ENCODE measurements around the gene NDUFS6.
"Not testable (repeated sequence)": the region's sequence is repeated elsewhere in the genome, so short reads cannot be mapped to it uniquely, and the experiment has no call there.

The NDUFS6 gene

GRCh38 chr5:1815881-1816292 is 14.7 kb downstream of the NDUFS6 start:
- H3K36me3 ChIP-seq (ENCODE audit: insufficient read depth, low read depth, low read length): peaks cover 100% of the 10 kb centered on the region
- no peak overlapping the region for H3K27ac ChIP-seq (ENCODE audit: low read length)
- H3K4me1 ChIP-seq (ENCODE audit: insufficient read depth, low read length): no peaks in the 10 kb centered on the region
- H3K27me3 ChIP-seq (ENCODE audit: insufficient read depth, low read length): no peaks in the 10 kb centered on the region
- no peak overlapping the region for H3K4me3 ChIP-seq (ENCODE audit: low read length)
- no peak overlapping the region for H3K9ac ChIP-seq (ENCODE audit: low read depth, low read length)
- no peaks in the 10 kb centered on the region for H3K9me3 ChIP-seq (ENCODE audit: insufficient read depth, low read depth, low read length)

GRCh38 chr5:1816495-1817089 is 15.4 kb downstream of the NDUFS6 start:
- not testable (repeated sequence) for H3K27ac ChIP-seq (ENCODE audit: low read length); H3K4me1 ChIP-seq (ENCODE audit: insufficient read depth, low read length); H3K9me3 ChIP-seq (ENCODE audit: insufficient read depth, low read depth, low read length); H3K9ac ChIP-seq (ENCODE audit: low read depth, low read length); H3K4me3 ChIP-seq (ENCODE audit: low read length); H3K27me3 ChIP-seq (ENCODE audit: insufficient read depth, low read length)
- peaks cover 100% of the 10 kb centered on the region for H3K36me3 ChIP-seq (ENCODE audit: insufficient read depth, low read depth, low read length)

GRCh38 chr5:1817261-1818043 is 16.2 kb downstream of the NDUFS6 start:
- Histone ChIP-seq H3K4me1 (ENCODE audit: insufficient read depth, low read length) (no peaks in the 10 kb centered on the region), H3K9me3 (ENCODE audit: insufficient read depth, low read depth, low read length) (no peaks in the 10 kb centered on the region), H3K27me3 (ENCODE audit: insufficient read depth, low read length) (no peaks in the 10 kb centered on the region), H3K36me3 (ENCODE audit: insufficient read depth, low read depth, low read length) (peaks cover 100% of the 10 kb centered on the region), H3K4me3 (ENCODE audit: low read length) (no peak overlapping the region), H3K27ac (ENCODE audit: low read length) (no peak overlapping the region), H3K9ac (ENCODE audit: low read depth, low read length) (no peak overlapping the region)

GRCh38 chr5:1818784-1819183 is 17.6 kb downstream of the NDUFS6 start:
- Histone ChIP-seq H3K9ac (ENCODE audit: low read depth, low read length) (no peak overlapping the region), H3K27ac (ENCODE audit: low read length) (no peak overlapping the region), H3K4me3 (ENCODE audit: low read length) (no peak overlapping the region; the same call in 1 of the 2 replicates), H3K9me3 (ENCODE audit: insufficient read depth, low read depth, low read length) (no peaks in the 10 kb centered on the region), H3K4me1 (ENCODE audit: insufficient read depth, low read length) (no peaks in the 10 kb centered on the region), H3K27me3 (ENCODE audit: insufficient read depth, low read length) (no peaks in the 10 kb centered on the region), H3K36me3 (ENCODE audit: insufficient read depth, low read depth, low read length) (peaks cover 88% of the 10 kb centered on the region)

- Histone ChIP-seq H3K9ac (ENCODE audit: low read depth, low read length) (no peak overlapping the region), H3K9me3 (ENCODE audit: insufficient read depth, low read depth, low read length) (no peaks in the 10 kb centered on the region), H3K27ac (ENCODE audit: low read length) (no peak overlapping the region), H3K36me3 (ENCODE audit: insufficient read depth, low read depth, low read length) (peaks cover 82% of the 10 kb centered on the region), H3K4me3 (ENCODE audit: low read length) (no peak overlapping the region; the same call in 1 of the 2 replicates), H3K4me1 (ENCODE audit: insufficient read depth, low read length) (no peaks in the 10 kb centered on the region), H3K27me3 (ENCODE audit: insufficient read depth, low read length) (no peaks in the 10 kb centered on the region)
Observed at GRCh38 chr5:1819458-1819857, 18.3 kb downstream of the NDUFS6 start.

- H3K9ac ChIP-seq (ENCODE audit: low read depth, low read length): no peak overlapping the region
- H3K27me3 ChIP-seq (ENCODE audit: insufficient read depth, low read length): no peaks in the 10 kb centered on the region
- H3K4me1 ChIP-seq (ENCODE audit: insufficient read depth, low read length): no peaks in the 10 kb centered on the region
- no peak overlapping the region for H3K4me3 ChIP-seq (ENCODE audit: low read length)
- peaks cover 72% of the 10 kb centered on the region for H3K36me3 ChIP-seq (ENCODE audit: insufficient read depth, low read depth, low read length)
- no peak overlapping the region for H3K27ac ChIP-seq (ENCODE audit: low read length)
- no peaks in the 10 kb centered on the region for H3K9me3 ChIP-seq (ENCODE audit: insufficient read depth, low read depth, low read length)
Observed at GRCh38 chr5:1820381-1820780, 19.2 kb downstream of the NDUFS6 start.

GRCh38 chr5:1820926-1821325 is 19.7 kb downstream of the NDUFS6 start:
- Histone ChIP-seq H3K9ac (ENCODE audit: low read depth, low read length) (no peak overlapping the region), H3K4me1 (ENCODE audit: insufficient read depth, low read length) (no peaks in the 10 kb centered on the region), H3K27ac (ENCODE audit: low read length) (no peak overlapping the region), H3K27me3 (ENCODE audit: insufficient read depth, low read length) (no peaks in the 10 kb centered on the region), H3K9me3 (ENCODE audit: insufficient read depth, low read depth, low read length) (no peaks in the 10 kb centered on the region), H3K4me3 (ENCODE audit: low read length) (no peak overlapping the region), H3K36me3 (ENCODE audit: insufficient read depth, low read depth, low read length) (peaks cover 67% of the 10 kb centered on the region)

GRCh38 chr5:1821862-1822261 is 20.7 kb downstream of the NDUFS6 start:
- H3K4me3 ChIP-seq (ENCODE audit: low read length): no peak overlapping the region
- peaks cover 57% of the 10 kb centered on the region for H3K36me3 ChIP-seq (ENCODE audit: insufficient read depth, low read depth, low read length)
- no peaks in the 10 kb centered on the region for H3K9me3 ChIP-seq (ENCODE audit: insufficient read depth, low read depth, low read length)
- no peak overlapping the region for H3K27ac ChIP-seq (ENCODE audit: low read length)
- no peaks in the 10 kb centered on the region for H3K4me1 ChIP-seq (ENCODE audit: insufficient read depth, low read length)
- no peaks in the 10 kb centered on the region for H3K27me3 ChIP-seq (ENCODE audit: insufficient read depth, low read length)
- H3K9ac ChIP-seq (ENCODE audit: low read depth, low read length): no peak overlapping the region

GRCh38 chr5:1823381-1824034 is 22.3 kb downstream of the NDUFS6 start:
- no peak overlapping the region for H3K4me3 ChIP-seq (ENCODE audit: low read length)
- H3K9me3 ChIP-seq (ENCODE audit: insufficient read depth, low read depth, low read length): no peaks in the 10 kb centered on the region
- H3K27ac ChIP-seq (ENCODE audit: low read length): no peak overlapping the region
- peaks cover 2% of the 10 kb centered on the region; the same call in 1 of the 2 replicates for H3K4me1 ChIP-seq (ENCODE audit: insufficient read depth, low read length)
- no peak overlapping the region for H3K9ac ChIP-seq (ENCODE audit: low read depth, low read length)
- H3K36me3 ChIP-seq (ENCODE audit: insufficient read depth, low read depth, low read length): peaks cover 41% of the 10 kb centered on the region
- H3K27me3 ChIP-seq (ENCODE audit: insufficient read depth, low read length): no peaks in the 10 kb centered on the region

- H3K36me3 ChIP-seq (ENCODE audit: insufficient read depth, low read depth, low read length): peaks cover 33% of the 10 kb centered on the region
Observed at GRCh38 chr5:1824109-1824821, 23.1 kb downstream of the NDUFS6 start.

GRCh38 chr5:1824903-1825841 is 24.0 kb downstream of the NDUFS6 start:
- Histone ChIP-seq H3K27me3 (ENCODE audit: insufficient read depth, low read length) (no peaks in the 10 kb centered on the region), H3K36me3 (ENCODE audit: insufficient read depth, low read depth, low read length) (peaks cover 28% of the 10 kb centered on the region), H3K4me3 (ENCODE audit: low read length) (no peak overlapping the region), H3K27ac (ENCODE audit: low read length) (no peak overlapping the region), H3K9me3 (ENCODE audit: insufficient read depth, low read depth, low read length) (no peaks in the 10 kb centered on the region), H3K4me1 (ENCODE audit: insufficient read depth, low read length) (peaks cover 2% of the 10 kb centered on the region; the same call in 1 of the 2 replicates), H3K9ac (ENCODE audit: low read depth, low read length) (no peak overlapping the region)

More at GRCh38 chr5:1824109-1824821, 23.1 kb downstream of the NDUFS6 start:
- H3K27me3 ChIP-seq (ENCODE audit: insufficient read depth, low read length): no peaks in the 10 kb centered on the region
- H3K27ac ChIP-seq (ENCODE audit: low read length): no peak overlapping the region
- H3K4me3 ChIP-seq (ENCODE audit: low read length): no peak overlapping the region
- H3K9me3 ChIP-seq (ENCODE audit: insufficient read depth, low read depth, low read length): no peaks in the 10 kb centered on the region
- H3K4me1 ChIP-seq (ENCODE audit: insufficient read depth, low read length): peaks cover 2% of the 10 kb centered on the region; the same call in 1 of the 2 replicates
- no peak overlapping the region for H3K9ac ChIP-seq (ENCODE audit: low read depth, low read length)

Data from iPS-20b (cell line).